HL-60 (cell line): ENCODE data around the gene FGD3.

Experiments used
- DNase-seq, 2 experiments: peaks; one replicate each; pipeline ENCODE4 v3.0.0-alpha.2; 2010 to 2020; ENCODE audit warnings: low read depth in 1 of 2, low spot score in 1 of 2
- H3K27ac ChIP-seq: fragments of 250-450 bp; sonication (Bioruptor Pico); replicated peaks from 2 replicates; pipeline ENCODE4 v1.5.1; 2020; ENCODE audit warnings: mild to moderate bottlenecking, moderate library complexity
- H3K27me3 ChIP-seq: fragments of 250-450 bp; sonication (Bioruptor Pico); 2 replicates; pipeline ENCODE4 v1.5.1; 2021; ENCODE audit warnings: mild to moderate bottlenecking, moderate library complexity; ENCODE audit not compliant: insufficient read depth, poor library complexity, severe bottlenecking
- H3K4me3 ChIP-seq: replicated peaks from 2 replicates; pipeline ENCODE4 v1.5.1; 2011; ENCODE audit warnings: mild to moderate bottlenecking, control low read depth, low read length; ENCODE audit not compliant: insufficient read depth
- CTCF ChIP-seq: IDR thresholded peaks from one replicate; pipeline ENCODE4 v1.5.1; 2011; ENCODE audit warnings: low read length, control low read depth, inconsistent platforms; ENCODE audit not compliant: insufficient read depth
- GABPA ChIP-seq: IDR thresholded peaks from 2 replicates; pipeline ENCODE4 v1.6.1; 2012; ENCODE audit warnings: low read depth
- POLR2AphosphoS5 ChIP-seq: IDR thresholded peaks from 2 replicates; pipeline ENCODE4 v1.6.1; 2012; ENCODE audit warnings: low read depth
- REST ChIP-seq: IDR thresholded peaks from 2 replicates; pipeline ENCODE4 v1.6.1; 2012; ENCODE audit warnings: low read depth; ENCODE audit not compliant: insufficient replicate concordance
- SPI1 ChIP-seq: IDR thresholded peaks from 2 replicates; pipeline ENCODE4 v1.6.1; 2012; ENCODE audit warnings: low read depth, mild to moderate bottlenecking, borderline replicate concordance

Gene FGD3

GRCh38 chr9:93025736-93026135 lies 78.4 kb downstream of the FGD3 start:
- Histone ChIP-seq H3K27me3 (no peaks in the 10 kb centered on the region), H3K27ac (peak overlapping the region; percentile 80), H3K4me3 (no peak overlapping the region)
- no peak for TF ChIP-seq REST
- TF ChIP-seq SPI1, result no peak
- TF ChIP-seq CTCF, result no peak
- no peak for TF ChIP-seq POLR2AphosphoS5
- TF ChIP-seq GABPA, result no peak
- DNase-seq, result no peak

GRCh38 chr9:93026640-93027039 lies 79.3 kb downstream of the FGD3 start:
- no peak overlapping the region for H3K4me3 ChIP-seq
- no peaks in the 10 kb centered on the region for H3K27me3 ChIP-seq
- H3K27ac ChIP-seq, result peak overlapping the region; percentile 80
- DNase-seq, result no peak
- TF ChIP-seq POLR2AphosphoS5, result no peak
- no peak for TF ChIP-seq GABPA
- no peak for TF ChIP-seq SPI1
- no peak for TF ChIP-seq REST
- TF ChIP-seq CTCF, result no peak

GRCh38 chr9:93027750-93028149 lies 80.4 kb downstream of the FGD3 start:
- Histone ChIP-seq H3K4me3 (no peak overlapping the region), H3K27ac (peak overlapping the region; percentile 80), H3K27me3 (no peaks in the 10 kb centered on the region)
- TF ChIP-seq POLR2AphosphoS5 (no peak), CTCF (no peak), REST (no peak), GABPA (no peak), SPI1 (no peak)
- DNase-seq, result no peak
